B cell (primary cell): ENCODE data around the gene PGPEP1. TPM values are rescaled to one million over a fixed set of nuclear protein-coding genes. Genes with fewer than 3 reads are reported as not detected.

Experiments used
- ATAC-seq: fragments of 200-7000 bp; cut with Tn5 transposase; one replicate; pipeline ENCODE4 v1.10.0; 2021; ENCODE audit warnings: low read depth, mild to moderate bottlenecking, moderate number of reproducible peaks, moderate library complexity
- CTCF ChIA-PET: fragments of 350-600 bp; sonication (Branson Sonifier 250); formaldehyde crosslinking; loops from one replicate; lab custom pipeline; 2021; ENCODE audit warnings: antibody characterized with exemption, inconsistent platforms; lab: Charles Lee
- POLR2A ChIA-PET: fragments of 350-600 bp; sonication (Branson Sonifier 250); formaldehyde crosslinking; loops from one replicate; lab custom pipeline; 2021; ENCODE audit warnings: antibody characterized with exemption; lab: Charles Lee
- DNase-seq: peaks from one replicate; pipeline ENCODE4 v3.0.0; 2013
- H2AFZ ChIP-seq: 2 replicates; pipeline ENCODE4 v1.6.1; 2012; ENCODE audit warnings: mild to moderate bottlenecking, low read depth, low read length; ENCODE audit not compliant: insufficient read depth, poor library complexity, severe bottlenecking
- H3K27ac ChIP-seq, 2 donors: 1 replicate in 1 of 2; 2 replicates in 1 of 2; pipeline ENCODE4 v1.5.1; 2012 to 2013; ENCODE audit warnings: low read length in 2 of 2, mild to moderate bottlenecking in 2 of 2, moderate library complexity in 1 of 2
- H3K27me3 ChIP-seq, 4 experiments: fragments of 200-600 bp in 1 of 4; sonication (generic) in 1 of 4; replicated peaks in 1 of 4; 1 replicate in 2 of 4; 2 replicates in 2 of 4; pipeline versions ENCODE4 v1.6.1 to v1.7.0; 2013 to 2016; ENCODE audit warnings: low read length in 3 of 4, mild to moderate bottlenecking in 2 of 4, mixed read lengths in 1 of 4, moderate library complexity in 1 of 4; ENCODE audit not compliant: insufficient read depth in 4 of 4, control insufficient read depth in 3 of 4; ENCODE audit errors: control extremely low read depth in 1 of 4
- H3K36me3 ChIP-seq, 2 experiments: replicated peaks in 1 of 2; 1 replicate in 1 of 2; 2 replicates in 1 of 2; pipeline versions ENCODE4 v1.6.1 to v1.7.1; 2013; ENCODE audit warnings: low read length in 1 of 2; ENCODE audit not compliant: insufficient read depth in 2 of 2, control insufficient read depth in 1 of 2; ENCODE audit errors: control extremely low read depth in 1 of 2, extremely low read depth in 1 of 2
- H3K4me1 ChIP-seq, 2 donors: fragments of 200-600 bp in 1 of 2; sonication (generic) in 1 of 2; 1 replicate in 1 of 2; 2 replicates in 1 of 2; pipeline versions ENCODE4 v1.5.1 to v1.6.1; 2013 to 2017; ENCODE audit warnings: low read length in 2 of 2; ENCODE audit not compliant: control insufficient read depth in 2 of 2, insufficient read depth in 2 of 2
- H3K4me2 ChIP-seq: replicated peaks from 2 replicates; pipeline ENCODE3; 2012; ENCODE audit warnings: mild to moderate bottlenecking, low read depth, low read length; ENCODE audit not compliant: poor library complexity, severe bottlenecking
- H3K4me3 ChIP-seq, 5 experiments: fragments of 200-600 bp in 1 of 5; sonication (generic) in 1 of 5; 1 replicate in 3 of 5; 2 replicates in 2 of 5; pipeline versions ENCODE4 v1.5.1 to v1.7.0; 2011 to 2016; ENCODE audit warnings: low read length in 4 of 5, mild to moderate bottlenecking in 4 of 5, low read depth in 2 of 5, control low read depth in 1 of 5, moderate library complexity in 1 of 5; ENCODE audit not compliant: insufficient read depth in 1 of 5; ENCODE audit errors: control extremely low read depth in 1 of 5, extremely low read depth in 1 of 5
- H3K79me2 ChIP-seq: fragments of 200-600 bp; sonication (generic); one replicate; pipeline ENCODE4 v1.6.0; 2016; ENCODE audit warnings: low read length; ENCODE audit not compliant: control insufficient read depth, insufficient read depth
- H3K9ac ChIP-seq: fragments of 200-600 bp; sonication (generic); 2 replicates; pipeline ENCODE4 v1.6.1; 2017; ENCODE audit warnings: mild to moderate bottlenecking, low read length, moderate library complexity
- H3K9me3 ChIP-seq, 3 donors: one replicate each; pipeline versions ENCODE4 v1.6.1 to v1.7.1; 2013; ENCODE audit warnings: low read length in 2 of 3; ENCODE audit not compliant: control insufficient read depth in 2 of 3, insufficient read depth in 1 of 3; ENCODE audit errors: control extremely low read depth in 1 of 3
- H4K20me1 ChIP-seq: 2 replicates; pipeline ENCODE4 v1.6.0; 2012; ENCODE audit warnings: mild to moderate bottlenecking, low read length; ENCODE audit not compliant: insufficient read depth, control insufficient read depth, poor library complexity, severe bottlenecking
- H3K27ac Mint-ChIP-seq: one replicate; pipeline ENCODE4 v1.8.0; 2021; ENCODE audit warnings: mixed read lengths
- H3K27me3 Mint-ChIP-seq: one replicate; pipeline ENCODE4 v1.8.0; 2021; ENCODE audit warnings: mixed read lengths
- H3K4me1 Mint-ChIP-seq: one replicate; pipeline ENCODE4 v1.8.0; 2021; ENCODE audit warnings: mixed read lengths
- H3K4me3 Mint-ChIP-seq: one replicate; pipeline ENCODE4 v1.8.0; 2021; ENCODE audit warnings: mixed read lengths
- H3K9me3 Mint-ChIP-seq: one replicate; pipeline ENCODE4 v1.8.0; 2022; ENCODE audit warnings: mixed read lengths; ENCODE audit not compliant: insufficient read depth
- CTCF ChIP-seq: fragments of 200-600 bp; IDR thresholded peaks from one replicate; pipeline ENCODE4 v1.8.0; 2022; ENCODE audit warnings: antibody characterized with exemption, mild to moderate bottlenecking
- EZH2 ChIP-seq: IDR thresholded peaks from 2 replicates; pipeline ENCODE4 v1.6.1; 2012; ENCODE audit warnings: borderline replicate concordance, low read depth, mild to moderate bottlenecking, moderate library complexity, low read length; ENCODE audit not compliant: insufficient read depth, poor library complexity, severe bottlenecking
- WGBS: methylation state at CpG from one replicate; pipeline ENCODE4 v1.1.5; 2013; ENCODE audit warnings: missing lambda C conversion rate; ENCODE audit not compliant: insufficient coverage; 5-methylcytosine and 5-hydroxymethylcytosine counted together
- intact Hi-C: fragments of 100-400 bp; cut with micrococcal nuclease; formaldehyde crosslinking; loops from one replicate; pipeline ENCODE4 v1.10.0; 2022
- polyA plus RNA-seq: library from polyadenylated mRNA; depleted of rRNA; stranded (reverse); fragments of >200 nt; gene quantifications from 2 replicates; pipeline ENCODE4 v1.2.3, GENCODE V29; 2012
- total RNA-seq, 2 donors: library from RNA; stranded (reverse); fragments of 120-200 nt in 1 of 2; gene quantifications; 1 replicate in 1 of 2; 2 replicates in 1 of 2; pipeline versions ENCODE4 v1.2.3 to v1.2.4, GENCODE V29; 2013 to 2022

Gene PGPEP1
- total and polyA plus RNA-seq, 2 donors (not counting 1 experiment from before 2014, with no cell fraction given) = 17.6 to 20.9 TPM

GRCh38 chr19:18313398-18313797 is 27.0 kb upstream of the PGPEP1 start:
- POLR2A ChIA-PET = interaction anchor here (1.1 kb wide), 1 partner anchor 34 kb away, joined by 6 read pairs; no protein-coding TSS in a partner anchor

More at GRCh38 chr19:18313398-18313797, 27.0 kb upstream of the PGPEP1 start:
- intact Hi-C loops = no loop called here
- no peak for DNase-seq
- Histone ChIP-seq H3K27me3 (no peaks in the 10 kb centered on the region), H3K9ac (no peak overlapping the region), H3K27ac (no peak overlapping the region), H3K9me3 (no peaks in the 10 kb centered on the region), H2AFZ (no peak overlapping the region), H3K4me3 (no peak overlapping the region), H3K36me3 (peaks cover 0 to 37% of the 10 kb centered on the region in 2 experiments), H3K4me1 (peaks cover 8 to 28% of the 10 kb centered on the region in 2 donors), H3K4me2 (no peak overlapping the region), H3K79me2 (peaks cover 22% of the 10 kb centered on the region), H4K20me1 (peaks cover 5% of the 10 kb centered on the region)
- H3K4me1 Mint-ChIP-seq = peaks cover 27% of the 10 kb centered on the region
- TF ChIP-seq CTCF (no peak), EZH2 (no peak)
- no peaks in the 10 kb centered on the region for H3K9me3 Mint-ChIP-seq
- ATAC-seq = no peak
- H3K4me3 Mint-ChIP-seq = no peak overlapping the region
- 100% methylated on average over 1 of the region's 3 CpGs for WGBS
- CTCF ChIA-PET = interaction anchor here (0.6 to 2.3 kb wide), 3 partner anchors 8 to 34 kb away, joined by 3 to 9 read pairs (median 5); no protein-coding TSS in a partner anchor
- no peaks in the 10 kb centered on the region for H3K27me3 Mint-ChIP-seq
- no peak overlapping the region for H3K27ac Mint-ChIP-seq
